Endothelial cell of umbilical vein (primary cell): ENCODE data around the gene PHKG1.
"Not testable (repeated sequence)": the region's sequence is repeated elsewhere in the genome, so short reads cannot be mapped to it uniquely, and the experiment has no call there.

Experiments used
- EZH2 ChIP-seq: IDR thresholded peaks from 2 replicates; pipeline ENCODE4 v1.6.1; 2012; ENCODE audit warnings: borderline replicate concordance, low read depth, mild to moderate bottlenecking, moderate library complexity, low read length, inconsistent platforms; ENCODE audit not compliant: severe bottlenecking
- TF ChIP-seq, protein P1 (sequence below), 2 donors: IDR thresholded peaks; 1 replicate in 1 of 2; 2 replicates in 1 of 2; pipeline ENCODE4 v1.5.1; 2011; ENCODE audit warnings: low read length in 2 of 2, mild to moderate bottlenecking in 2 of 2, moderate library complexity in 2 of 2, control low read depth in 1 of 2, inconsistent platforms in 1 of 2, low read depth in 1 of 2; ENCODE audit not compliant: insufficient read depth in 1 of 2; ENCODE audit errors: extremely low read depth in 1 of 2

DNA sequence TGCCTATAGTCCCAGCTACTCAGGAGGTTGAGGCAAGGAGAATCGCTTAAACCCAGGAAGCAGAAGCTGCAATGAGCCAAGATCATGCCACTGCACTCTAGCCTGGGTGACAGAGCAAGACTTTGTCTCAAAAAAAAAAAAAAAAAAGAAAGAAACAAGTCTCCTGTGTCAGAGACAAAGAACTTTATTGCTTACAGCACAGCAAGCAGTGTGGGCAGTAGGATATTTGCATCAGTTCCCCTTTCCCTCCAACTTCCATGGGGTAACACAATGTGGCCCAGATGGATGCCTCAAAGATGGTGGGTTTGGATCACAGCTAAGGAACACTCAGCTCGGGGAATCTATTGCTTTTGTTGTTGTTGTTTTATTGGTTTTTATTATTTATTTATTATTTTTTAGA, 47.0 kb downstream of the PHKG1 start:
- not testable (repeated sequence) for TF ChIP-seq EZH2
- TF ChIP-seq, protein P1, sequence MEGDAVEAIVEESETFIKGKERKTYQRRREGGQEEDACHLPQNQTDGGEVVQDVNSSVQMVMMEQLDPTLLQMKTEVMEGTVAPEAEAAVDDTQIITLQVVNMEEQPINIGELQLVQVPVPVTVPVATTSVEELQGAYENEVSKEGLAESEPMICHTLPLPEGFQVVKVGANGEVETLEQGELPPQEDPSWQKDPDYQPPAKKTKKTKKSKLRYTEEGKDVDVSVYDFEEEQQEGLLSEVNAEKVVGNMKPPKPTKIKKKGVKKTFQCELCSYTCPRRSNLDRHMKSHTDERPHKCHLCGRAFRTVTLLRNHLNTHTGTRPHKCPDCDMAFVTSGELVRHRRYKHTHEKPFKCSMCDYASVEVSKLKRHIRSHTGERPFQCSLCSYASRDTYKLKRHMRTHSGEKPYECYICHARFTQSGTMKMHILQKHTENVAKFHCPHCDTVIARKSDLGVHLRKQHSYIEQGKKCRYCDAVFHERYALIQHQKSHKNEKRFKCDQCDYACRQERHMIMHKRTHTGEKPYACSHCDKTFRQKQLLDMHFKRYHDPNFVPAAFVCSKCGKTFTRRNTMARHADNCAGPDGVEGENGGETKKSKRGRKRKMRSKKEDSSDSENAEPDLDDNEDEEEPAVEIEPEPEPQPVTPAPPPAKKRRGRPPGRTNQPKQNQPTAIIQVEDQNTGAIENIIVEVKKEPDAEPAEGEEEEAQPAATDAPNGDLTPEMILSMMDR (IDR thresholded peaks at IDR 0.05; ENCODE audit: extremely low read depth in 1 of 2, insufficient read depth in 1 of 2, low read depth in 1 of 2, low read length in 2 of 2): not testable (repeated sequence)
